SU-DHL-6 (cell line): ENCODE results near the gene ARMCX4.
"Not testable (repeated sequence)": the region's sequence is repeated elsewhere in the genome, so short reads cannot be mapped to it uniquely, and the experiment has no call there.

Source experiments
- H2AFZ ChIP-seq: fragments of 200-600 bp; sonication (generic); 2 replicates; pipeline ENCODE4 v1.6.1; 2014; ENCODE audit warnings: low read depth, mild to moderate bottlenecking, moderate library complexity, mixed read lengths, antibody characterized with exemption, low read length; ENCODE audit not compliant: severe bottlenecking
- H3F3A ChIP-seq: fragments of 200-600 bp; shearing (Covaris generic); 2 replicates; pipeline ENCODE4 v1.6.0; 2016; ENCODE audit warnings: antibody characterized with exemption, mild to moderate bottlenecking; ENCODE audit not compliant: insufficient read depth
- H3K27ac ChIP-seq: fragments of 200-600 bp; sonication (generic); 2 replicates; pipeline ENCODE4 v1.5.1; 2016; ENCODE audit warnings: low read depth, mild to moderate bottlenecking, low read length, moderate library complexity, mixed read lengths
- H3K27me3 ChIP-seq: fragments of 200-600 bp; sonication (generic), shearing (Covaris generic); 2 replicates; pipeline ENCODE4 v1.6.0; 2014; ENCODE audit warnings: mild to moderate bottlenecking, low read length
- H3K36me3 ChIP-seq: fragments of 200-600 bp; sonication (generic); 2 replicates; pipeline ENCODE4 v1.6.1; 2014; ENCODE audit warnings: mild to moderate bottlenecking, low read length, mixed read lengths
- H3K4me2 ChIP-seq: fragments of 300-600, 200-600 bp; shearing (Covaris generic), sonication (generic); 2 replicates; pipeline ENCODE4 v1.6.0; 2014; ENCODE audit warnings: low read length, low read depth, mild to moderate bottlenecking; ENCODE audit not compliant: poor library complexity, severe bottlenecking
- H3K4me3 ChIP-seq: fragments of 200-600 bp; sonication (generic); 2 replicates; pipeline ENCODE4 v1.5.1; 2014; ENCODE audit warnings: antibody characterized with exemption, low read length, mild to moderate bottlenecking, mixed read lengths; ENCODE audit not compliant: insufficient read depth, poor library complexity, severe bottlenecking
- H3K79me2 ChIP-seq: fragments of 200-600 bp; sonication (generic); 2 replicates; pipeline ENCODE4 v1.6.1; 2014; ENCODE audit warnings: mild to moderate bottlenecking, low read length, moderate library complexity; ENCODE audit not compliant: insufficient read depth
- H3K9ac ChIP-seq: fragments of 200-600 bp; sonication (generic); 2 replicates; pipeline ENCODE4 v1.7.0; 2014; ENCODE audit warnings: mild to moderate bottlenecking, low read length
- H3K9me2 ChIP-seq: fragments of 200-600 bp; sonication (generic); replicated peaks from 2 replicates; pipeline ENCODE4 v1.6.1; 2014; ENCODE audit warnings: low read length; ENCODE audit not compliant: insufficient read depth
- H3K9me3 ChIP-seq: fragments of 200-600 bp; sonication (generic); 2 replicates; pipeline ENCODE4 v1.6.1; 2014; ENCODE audit warnings: low read length, mixed read lengths; ENCODE audit not compliant: insufficient read depth
- H4K20me1 ChIP-seq: fragments of 200-600 bp; sonication (generic); 2 replicates; pipeline ENCODE4 v1.6.1; 2014; ENCODE audit warnings: low read depth, mild to moderate bottlenecking, antibody characterized with exemption, low read length, moderate library complexity, mixed read lengths
- CTCF ChIP-seq: fragments of 200-600 bp; sonication (generic); IDR thresholded peaks from one replicate; pipeline ENCODE4 v1.5.1; 2017; ENCODE audit warnings: antibody characterized with exemption, mild to moderate bottlenecking, low read length, moderate library complexity; ENCODE audit not compliant: insufficient read depth, poor library complexity, severe bottlenecking
- EZH2phosphoT487 ChIP-seq: fragments of 200-600 bp; sonication (generic), shearing (Covaris generic); conservative IDR thresholded peaks from 2 replicates; pipeline ENCODE4 v1.6.1; 2018; ENCODE audit warnings: mild to moderate bottlenecking, antibody characterized with exemption, low read length, moderate library complexity, mixed read lengths

Gene ARMCX4

GRCh38 chrX:101493225-101493624, 8.0 kb downstream of the ARMCX4 start:
- H4K20me1 ChIP-seq: no peaks in the 10 kb centered on the region
- no peaks in the 10 kb centered on the region for H3F3A ChIP-seq
- no peaks in the 10 kb centered on the region for H3K9me3 ChIP-seq
- no peak overlapping the region for H3K9ac ChIP-seq
- no peaks in the 10 kb centered on the region for H3K9me2 ChIP-seq
- TF ChIP-seq CTCF (no peak), EZH2phosphoT487 (no peak)
- no peak overlapping the region for H2AFZ ChIP-seq
- H3K27ac ChIP-seq: no peak overlapping the region
- H3K4me2 ChIP-seq: no peak overlapping the region
- H3K79me2 ChIP-seq: no peaks in the 10 kb centered on the region
- H3K4me3 ChIP-seq: no peak overlapping the region
- no peaks in the 10 kb centered on the region for H3K36me3 ChIP-seq
- no peaks in the 10 kb centered on the region for H3K27me3 ChIP-seq

DNA sequence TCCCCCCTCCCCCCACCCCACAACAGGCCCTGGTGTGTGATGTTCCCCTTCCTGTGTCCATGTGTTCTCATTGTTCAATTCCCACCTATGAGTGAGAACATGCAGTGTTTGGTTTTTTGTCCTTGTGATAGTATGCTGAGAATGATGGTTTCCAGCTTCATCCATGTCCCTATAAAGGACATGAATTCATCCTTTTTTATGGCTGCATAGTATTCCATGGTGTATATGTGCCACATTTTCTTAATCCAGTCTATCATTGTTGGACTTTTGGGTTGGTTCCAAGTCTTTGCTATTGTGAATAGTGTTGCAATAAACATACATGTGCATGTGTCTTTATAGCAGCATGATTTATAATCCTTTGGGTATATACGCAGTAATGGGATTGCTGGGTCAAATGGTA, 17.7 kb downstream of the ARMCX4 start:
- H3K4me2 ChIP-seq, H3K27ac ChIP-seq, H3K36me3 ChIP-seq, H3K9me3 ChIP-seq, H3K79me2 ChIP-seq, H3K4me3 ChIP-seq, H3K27me3 ChIP-seq, H3K9me2 ChIP-seq, H2AFZ ChIP-seq, H3F3A ChIP-seq, H3K9ac ChIP-seq, H4K20me1 ChIP-seq: not testable (repeated sequence)

DNA sequence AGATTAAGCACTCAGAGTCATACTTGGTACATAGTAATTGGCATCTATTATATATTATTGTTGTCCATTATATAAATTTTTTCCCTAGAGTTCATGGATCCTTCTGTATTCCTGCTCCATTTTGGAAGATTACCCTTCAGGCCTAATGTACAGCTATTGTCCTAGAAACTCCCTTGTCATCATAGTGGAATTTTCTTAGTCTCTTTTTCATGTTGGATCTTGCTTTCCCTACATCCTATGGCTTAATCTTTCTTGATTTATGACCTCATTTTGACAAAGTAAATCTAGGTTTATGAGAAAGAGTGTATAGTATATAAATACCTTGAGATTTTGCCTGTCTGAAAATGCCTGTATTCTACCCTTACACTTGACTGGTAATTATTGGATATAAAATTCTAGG, 22.1 kb downstream of the ARMCX4 start:
- H3K9me3 ChIP-seq: no peaks in the 10 kb centered on the region
- no peaks in the 10 kb centered on the region for H3F3A ChIP-seq
- no peaks in the 10 kb centered on the region for H4K20me1 ChIP-seq
- H3K27ac ChIP-seq: no peak overlapping the region
- no peaks in the 10 kb centered on the region for H3K36me3 ChIP-seq
- no peak overlapping the region for H3K4me3 ChIP-seq
- H3K4me2 ChIP-seq: no peak overlapping the region
- no peaks in the 10 kb centered on the region for H3K27me3 ChIP-seq
- TF ChIP-seq EZH2phosphoT487 (no peak), CTCF (no peak)
- H3K9me2 ChIP-seq: no peaks in the 10 kb centered on the region
- no peak overlapping the region for H2AFZ ChIP-seq
- no peaks in the 10 kb centered on the region for H3K79me2 ChIP-seq
- no peak overlapping the region for H3K9ac ChIP-seq

- H3K27ac ChIP-seq: no peak overlapping the region
- no peaks in the 10 kb centered on the region for H3K9me2 ChIP-seq
- no peaks in the 10 kb centered on the region for H3K79me2 ChIP-seq
- no peak overlapping the region for H3K9ac ChIP-seq
- no peaks in the 10 kb centered on the region for H3K9me3 ChIP-seq
- TF ChIP-seq CTCF: no peak
- TF ChIP-seq EZH2phosphoT487: no peak
- no peaks in the 10 kb centered on the region for H4K20me1 ChIP-seq
- H3K27me3 ChIP-seq: no peaks in the 10 kb centered on the region
- H3K4me2 ChIP-seq: no peak overlapping the region
- no peaks in the 10 kb centered on the region for H3K36me3 ChIP-seq
- no peak overlapping the region for H2AFZ ChIP-seq
- no peaks in the 10 kb centered on the region for H3F3A ChIP-seq
- H3K4me3 ChIP-seq: no peak overlapping the region
Measured at GRCh38 chrX:101507986-101508385, 22.7 kb downstream of the ARMCX4 start.
